Spleen (tissue), 11 donors: Measurements from ENCODE around the gene AKT3. TPM values are rescaled to one million over a fixed set of nuclear protein-coding genes. Genes with fewer than 3 reads are reported as not detected.

Experiments used
- DNase-seq: peaks from one replicate; pipeline ENCODE4 v3.0.0-alpha.2; 2020
- H3K27ac ChIP-seq, 8 donors: fragments of 200-600 bp; sonication (generic) in 7 of 8; 1 replicate in 4 of 8; 2 replicates in 4 of 8; pipeline versions ENCODE4 v1.5.0 to v1.8.0; 2016 to 2021; ENCODE audit warnings: inconsistent platforms in 4 of 8, mild to moderate bottlenecking in 4 of 8, moderate library complexity in 1 of 8
- H3K27me3 ChIP-seq, 7 donors: fragments of 200-600 bp; sonication (generic) in 6 of 7; replicated peaks in 1 of 7; 1 replicate in 4 of 7; 2 replicates in 3 of 7; pipeline versions ENCODE4 v1.5.0 to v1.8.0; 2016 to 2021; ENCODE audit warnings: inconsistent platforms in 3 of 7, mild to moderate bottlenecking in 1 of 7
- H3K36me3 ChIP-seq, 6 donors: fragments of 200-600 bp; sonication (generic) in 5 of 6; 1 replicate in 4 of 6; 2 replicates in 2 of 6; pipeline versions ENCODE4 v1.5.0 to v1.8.0; 2016 to 2021; ENCODE audit warnings: inconsistent platforms in 2 of 6
- H3K4me1 ChIP-seq, 6 donors: fragments of 200-600 bp; sonication (generic) in 5 of 6; 1 replicate in 3 of 6; 2 replicates in 3 of 6; pipeline versions ENCODE4 v1.5.0 to v1.8.0; 2016 to 2021; ENCODE audit warnings: inconsistent platforms in 3 of 6
- H3K4me3 ChIP-seq, 8 donors: fragments of 200-600 bp; sonication (generic) in 7 of 8; 1 replicate in 4 of 8; 2 replicates in 4 of 8; pipeline versions ENCODE4 v1.5.0 to v1.8.0; 2016 to 2021; ENCODE audit warnings: inconsistent platforms in 4 of 8, mild to moderate bottlenecking in 4 of 8, moderate library complexity in 2 of 8
- H3K9me3 ChIP-seq, 8 donors: fragments of 200-600 bp; sonication (generic) in 7 of 8; 1 replicate in 4 of 8; 2 replicates in 4 of 8; pipeline versions ENCODE4 v1.5.0 to v1.8.0; 2016 to 2021; ENCODE audit warnings: inconsistent platforms in 4 of 8
- CTCF ChIP-seq, 11 experiments: fragments of 200-600 bp in 7 of 11; fragments of 450-650 bp in 4 of 11; sonication (generic) in 4 of 11; IDR thresholded peaks in 8 of 11; conservative IDR thresholded peaks in 3 of 11; 1 replicate in 7 of 11; 2 replicates in 4 of 11; pipeline versions ENCODE4 v1.4.0 to v1.8.0; 2016 to 2021; ENCODE audit warnings: antibody characterized with exemption in 11 of 11, inconsistent platforms in 4 of 11, mild to moderate bottlenecking in 1 of 11
- POLR2A ChIP-seq, 3 donors: fragments of 450-650 bp; IDR thresholded peaks; one replicate each; pipeline ENCODE4 v1.5.1; 2017; ENCODE audit warnings: antibody characterized with exemption in 3 of 3, mild to moderate bottlenecking in 1 of 3
- POLR2AphosphoS5 ChIP-seq, 3 donors: sonication (generic); formaldehyde crosslinking; IDR thresholded peaks; one replicate each; pipeline ENCODE4 v1.5.1; 2017; ENCODE audit warnings: antibody characterized with exemption in 3 of 3
- WGBS, 5 donors: extraction: QIAGEN DNeasy Blood & Tissue Kit in 3 of 5; methylation state at CpG; one replicate each; pipeline versions ENCODE4 v1.1.5 to v1.1.7; 2013 to 2018; 5-methylcytosine and 5-hydroxymethylcytosine counted together
- intact Hi-C: fragments of 100-400 bp; cut with DNase I; formaldehyde crosslinking; loops from one replicate; pipeline ENCODE4 v1.15.0; 2023; ENCODE audit warnings: low total_unique reads
- polyA plus RNA-seq, 3 donors: library from polyadenylated mRNA; stranded (reverse); fragments of 200-250 nt; gene quantifications; one replicate each; pipeline ENCODE4 v1.2.1, GENCODE V29; 2013
- total RNA-seq, 7 donors: library from RNA; depleted of rRNA in 3 of 7; stranded (reverse); fragments of >200 nt in 3 of 7; fragmentation: NEBNext Ultra II Directional in 4 of 7; extraction: Animal tissue kit (Norgen Biotek cat#: 25700) in 4 of 7; gene quantifications; one replicate each; pipeline versions ENCODE4 v1.1.0 to v1.2.1, GENCODE V29; 2016 to 2021
- donor health status: healthy with polysubstance abuse.
- donor health status: DM: no; HTN: no; CAD: no; lungs with moderate emphysema.
- donor health status: DM: no; HTN: no; CAD: no.
- donor health status: Bipolar disorder and iron deficiency.
- donor health status: healthy.
- donor health status: DM: no; HTN: no; CAD: no.
- donor health status: DM: yes; HTN: yes; CAD: no.

The AKT3 gene
- total and polyA plus RNA-seq, 10 donors = 4.3 to 91.3 (median 46.4) TPM

DNA sequence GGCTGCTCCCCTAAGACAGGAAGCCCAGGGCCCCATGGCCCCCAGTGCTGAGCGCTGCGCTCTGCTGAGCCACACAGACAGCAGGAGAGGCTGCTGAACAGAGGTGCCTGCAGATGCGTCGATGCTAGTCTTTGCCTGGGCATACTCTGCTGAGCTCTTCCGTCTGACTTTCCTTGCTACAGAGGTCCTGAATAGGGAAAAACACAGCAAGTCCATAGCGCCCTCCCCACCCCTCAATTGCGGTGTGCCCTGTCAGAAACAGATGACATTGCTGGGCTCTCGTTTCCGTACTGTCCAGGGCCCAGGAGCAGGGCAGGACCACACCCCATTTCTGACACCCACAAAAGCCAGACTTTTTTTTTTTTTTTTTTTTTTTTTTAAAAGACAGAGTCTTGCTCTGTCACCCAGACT, 341.7 kb downstream of the AKT3 start:
- Histone ChIP-seq H3K4me3 (peak overlapping the region in 1 of 8 donors; percentile 28), H3K36me3 (peaks cover 0 to 46% (median 9%) of the 10 kb centered on the region in 6 donors), H3K27me3 (no peaks in the 10 kb centered on the region), H3K27ac (peak overlapping the region in 6 of 8 donors; percentile 1 to 72 (median 60)), H3K9me3 (no peaks in the 10 kb centered on the region), H3K4me1 (peaks cover 12 to 39% (median 29%) of the 10 kb centered on the region in 6 donors)
- TF ChIP-seq POLR2AphosphoS5 (IDR thresholded peaks at IDR 0.05) (peak; percentile 52 to 72 (median 64)), POLR2A (IDR thresholded peaks at IDR 0.05) (no peak)
- peak; percentile 92 for DNase-seq
- intact Hi-C loops = no loop called here
- WGBS, 5 donors = 23 to 59% (median 40%) methylated on average over 9 of the region's 9 CpGs

DNA sequence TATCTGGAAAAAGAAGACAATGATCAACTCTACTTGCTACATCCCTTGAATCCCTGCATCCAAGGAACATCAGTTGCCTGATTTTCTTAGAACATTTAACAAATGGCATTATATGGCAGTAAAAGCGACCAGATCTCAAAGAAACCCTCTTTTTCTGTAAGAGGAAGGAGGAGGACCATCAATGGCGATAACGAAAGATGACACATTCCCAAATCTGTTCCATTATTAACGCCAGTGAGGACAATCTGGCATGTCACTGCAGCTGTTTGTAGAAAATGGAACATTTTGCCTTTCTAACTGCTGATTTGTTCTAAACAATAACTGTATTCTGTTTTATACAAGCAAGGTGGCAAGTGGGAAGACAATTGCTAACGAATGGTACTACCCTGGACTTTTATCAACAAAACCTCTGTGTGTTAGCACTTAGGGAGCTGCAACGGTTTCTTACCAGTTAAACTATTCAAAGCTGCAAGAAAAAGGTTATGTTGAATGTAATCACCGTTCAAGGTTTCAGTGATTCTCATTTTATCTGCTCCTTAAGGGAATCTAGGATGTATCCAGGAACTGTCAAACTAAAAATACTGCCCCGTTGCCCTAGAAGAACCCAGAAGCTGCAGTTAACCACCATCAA, 342.3 kb downstream of the AKT3 start:
- Histone ChIP-seq H3K27ac (peak overlapping the region in 6 of 8 donors; percentile 1 to 72 (median 60)), H3K4me3 (peak overlapping the region in 1 of 8 donors; percentile 28), H3K27me3 (no peaks in the 10 kb centered on the region), H3K36me3 (peaks cover 0 to 51% (median 9%) of the 10 kb centered on the region in 6 donors), H3K4me1 (peaks cover 12 to 39% (median 29%) of the 10 kb centered on the region in 6 donors), H3K9me3 (no peaks in the 10 kb centered on the region)
- no peak for DNase-seq
- no peak for TF ChIP-seq POLR2A (IDR thresholded peaks at IDR 0.05)
- no peak for TF ChIP-seq POLR2AphosphoS5 (IDR thresholded peaks at IDR 0.05)
- TF ChIP-seq CTCF (IDR thresholded peaks at IDR 0.05 in 8 of 11, conservative IDR thresholded peaks at IDR 0.05 in 3 of 11) = no peak
- intact Hi-C loops = no loop called here
- 62 to 75% (median 67%) methylated on average over 8 of the region's 8 CpGs for WGBS, 5 donors

GRCh38 chr1:243507001-243507671, 342.9 kb downstream of the AKT3 start:
- peak overlapping the region in 5 of 8 donors; percentile 4 to 72 (median 60) for H3K27ac ChIP-seq
- peaks cover 0 to 56% (median 8%) of the 10 kb centered on the region in 6 donors for H3K36me3 ChIP-seq
- H3K27me3 ChIP-seq = no peaks in the 10 kb centered on the region
- peaks cover 12 to 39% (median 29%) of the 10 kb centered on the region in 6 donors for H3K4me1 ChIP-seq
- H3K9me3 ChIP-seq = no peaks in the 10 kb centered on the region
- WGBS, 5 donors = 34 to 75% (median 56%) methylated on average over 3 to 5 of the region's 5 CpGs
- H3K4me3 ChIP-seq = no peak overlapping the region
- intact Hi-C loops = no loop called here
- TF ChIP-seq POLR2A (IDR thresholded peaks at IDR 0.05) = no peak
- peak in 1 of 3 donors; percentile 36 for TF ChIP-seq POLR2AphosphoS5 (IDR thresholded peaks at IDR 0.05)
- TF ChIP-seq CTCF (IDR thresholded peaks at IDR 0.05 in 8 of 11, conservative IDR thresholded peaks at IDR 0.05 in 3 of 11) = no peak
- DNase-seq = no peak

GRCh38 chr1:243505986-243506689, 343.9 kb downstream of the AKT3 start:
- Histone ChIP-seq H3K36me3 (peaks cover 0 to 56% (median 7%) of the 10 kb centered on the region in 6 donors), H3K27me3 (no peaks in the 10 kb centered on the region), H3K4me3 (no peak overlapping the region), H3K9me3 (no peaks in the 10 kb centered on the region), H3K4me1 (peaks cover 12 to 39% (median 29%) of the 10 kb centered on the region in 6 donors), H3K27ac (peak overlapping the region in 6 of 8 donors; percentile 2 to 62 (median 56))
- TF ChIP-seq POLR2AphosphoS5 (IDR thresholded peaks at IDR 0.05) (peak in 2 of 3 donors; percentile 47 to 69), POLR2A (IDR thresholded peaks at IDR 0.05) (no peak), CTCF (IDR thresholded peaks at IDR 0.05 in 8 of 11, conservative IDR thresholded peaks at IDR 0.05 in 3 of 11) (no peak)
- no peak for DNase-seq
- 63 to 77% (median 69%) methylated on average over 10 of the region's 10 CpGs for WGBS, 5 donors
- intact Hi-C loops = no loop called here
